ENCODE data around the gene SNX6. TPM values are rescaled to one million over a fixed set of nuclear protein-coding genes. Genes with fewer than 3 reads are reported as not detected.
"Not testable (repeated sequence)": the region's sequence is repeated elsewhere in the genome, so short reads cannot be mapped to it uniquely, and the experiment has no call there.

The SNX6 gene
- total RNA-seq, 2 experiments from 2014 or later = 78.3 to 81.8 TPM

DNA sequence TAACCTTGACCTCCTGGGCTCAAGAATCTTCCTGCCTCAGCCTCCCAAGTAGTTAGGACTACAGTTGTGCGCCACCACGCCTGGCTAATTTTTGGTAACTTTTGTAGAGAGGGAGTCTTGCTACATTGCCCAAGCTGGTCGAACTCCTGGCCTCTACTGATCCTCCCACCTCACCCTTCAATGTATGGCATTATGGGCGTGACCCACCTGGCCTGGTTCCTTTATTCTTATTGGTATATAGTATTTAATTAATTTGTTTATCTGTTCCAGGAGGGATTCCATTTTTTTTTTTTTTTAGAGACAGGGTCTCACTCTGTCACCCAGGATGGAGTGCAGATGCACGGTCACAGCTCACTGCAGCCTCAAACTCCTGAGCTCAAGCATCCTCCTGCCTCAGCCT is 49.6 kb downstream of the SNX6 start:
- POLR2A ChIA-PET = no interaction called here

DNA sequence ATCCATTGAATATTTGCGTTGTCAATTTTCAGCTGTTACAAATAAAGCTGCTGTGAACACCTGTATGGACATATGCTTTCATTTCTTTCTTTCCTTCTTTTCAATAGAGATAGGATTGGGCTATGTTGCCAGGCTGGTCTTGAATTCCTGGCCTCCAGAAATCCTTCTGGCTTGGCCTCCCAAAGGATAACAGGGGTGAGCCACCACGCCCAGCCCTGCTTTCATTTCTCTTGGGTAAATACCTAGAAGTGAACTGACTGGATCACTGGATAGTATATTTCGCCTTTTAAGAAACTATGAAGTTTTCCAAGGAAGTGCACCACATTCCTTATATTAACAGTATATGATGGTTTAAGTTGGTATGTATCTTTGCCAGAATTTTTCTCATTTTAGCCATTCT is 58.2 kb downstream of the SNX6 start:
- H3K27me3 Mint-ChIP-seq = no peaks in the 10 kb centered on the region
- no peak for ATAC-seq (ENCODE audit: low read depth)
- no peaks in the 10 kb centered on the region for H3K4me1 Mint-ChIP-seq
- no peaks in the 10 kb centered on the region for H3K9me3 Mint-ChIP-seq
- no peak overlapping the region for H3K27ac Mint-ChIP-seq
- POLR2A ChIA-PET = no interaction called here
- no peak for DNase-seq
- no peak overlapping the region for H3K4me3 Mint-ChIP-seq
- H3K36me3 Mint-ChIP-seq = peaks cover 17% of the 10 kb centered on the region

More for the DNA sequence above, 49.6 kb downstream of the SNX6 start:
- DNase-seq (no peak), ATAC-seq (ENCODE audit: low read depth) (no peak)
- peaks cover 1% of the 10 kb centered on the region for H3K4me1 Mint-ChIP-seq
- peaks cover 36% of the 10 kb centered on the region for H3K36me3 Mint-ChIP-seq
- no peak overlapping the region for H3K4me3 Mint-ChIP-seq
- H3K27me3 Mint-ChIP-seq = no peaks in the 10 kb centered on the region
- H3K27ac Mint-ChIP-seq = no peak overlapping the region
- no peaks in the 10 kb centered on the region for H3K9me3 Mint-ChIP-seq

DNA sequence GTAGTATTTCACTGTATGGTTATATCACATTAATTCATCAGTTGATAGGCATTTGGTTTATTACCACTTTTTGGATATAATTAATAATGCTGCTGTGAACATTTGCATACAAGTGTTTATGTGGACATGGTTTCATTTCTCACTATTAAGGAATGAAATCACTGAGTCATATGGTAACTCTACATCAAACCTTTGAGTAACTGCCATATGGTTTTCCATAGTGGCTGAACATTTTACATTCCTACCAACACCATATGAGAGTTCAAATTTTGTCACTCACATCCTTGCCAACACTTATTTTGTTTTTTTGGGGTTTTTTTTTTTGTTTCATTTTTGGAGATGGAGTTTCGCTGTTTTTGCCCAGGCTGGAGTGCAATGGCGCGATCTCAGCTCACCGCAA is 60.2 kb downstream of the SNX6 start:
- POLR2A ChIA-PET = no interaction called here
- Mint-ChIP-seq H3K9me3 (no peaks in the 10 kb centered on the region), H3K4me3 (no peak overlapping the region), H3K4me1 (no peaks in the 10 kb centered on the region), H3K27ac (no peak overlapping the region), H3K27me3 (no peaks in the 10 kb centered on the region), H3K36me3 (peaks cover 16% of the 10 kb centered on the region)
- DNase-seq (no peak), ATAC-seq (ENCODE audit: low read depth) (no peak)

DNA sequence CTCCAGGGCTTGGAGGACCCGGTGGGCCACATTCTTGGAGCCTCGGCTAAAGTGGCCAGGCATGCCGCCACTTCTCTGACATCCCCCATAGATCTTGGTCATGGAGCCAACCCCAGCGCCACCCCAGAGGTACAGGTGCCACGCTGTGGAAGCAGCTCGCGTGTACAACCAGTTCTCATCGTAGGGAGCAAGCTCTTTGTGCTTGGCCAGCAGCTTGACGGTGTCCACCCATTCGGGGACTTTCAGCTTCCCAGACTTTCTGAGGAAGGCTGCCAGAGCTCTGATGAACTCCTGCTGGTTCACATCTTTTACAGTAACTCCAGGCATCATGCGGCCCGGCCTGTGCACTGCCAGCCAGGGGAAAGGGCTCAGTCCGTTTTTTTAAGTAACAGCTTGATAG is 61.1 kb downstream of the SNX6 start:
- ATAC-seq (ENCODE audit: low read depth) (no peak), DNase-seq (no peak)
- Mint-ChIP-seq H3K4me1 (no peaks in the 10 kb centered on the region), H3K9me3 (no peaks in the 10 kb centered on the region), H3K36me3 (peaks cover 16% of the 10 kb centered on the region), H3K4me3 (no peak overlapping the region), H3K27ac (no peak overlapping the region), H3K27me3 (no peaks in the 10 kb centered on the region)
- POLR2A ChIA-PET = interaction anchor here (0.7 kb wide), 1 partner anchor 836 kb away, joined by 3 read pairs; no protein-coding TSS in a partner anchor

DNA sequence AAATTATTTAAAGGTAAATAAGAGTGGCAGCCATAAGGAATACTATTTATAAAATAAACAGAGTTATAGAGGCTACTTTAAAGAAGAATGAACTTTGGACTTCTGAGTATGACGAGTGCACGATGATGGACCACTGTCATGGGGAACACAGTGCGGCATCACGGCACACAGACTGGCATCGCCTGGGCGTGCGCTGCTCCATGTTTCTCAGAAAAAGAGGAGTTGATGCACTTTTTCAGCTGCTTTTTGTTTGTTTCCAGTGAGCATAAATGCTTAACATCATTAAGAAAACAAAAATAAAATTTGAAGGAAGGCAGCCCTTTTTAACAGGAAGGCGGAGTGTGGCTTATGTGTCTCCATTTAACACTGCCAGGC is 67.2 kb downstream of the SNX6 start:
- no peaks in the 10 kb centered on the region for H3K27me3 Mint-ChIP-seq
- no peak overlapping the region for H3K4me3 Mint-ChIP-seq
- peaks cover 7% of the 10 kb centered on the region for H3K36me3 Mint-ChIP-seq
- H3K9me3 Mint-ChIP-seq = no peaks in the 10 kb centered on the region
- no peak overlapping the region for H3K27ac Mint-ChIP-seq
- DNase-seq (no peak), ATAC-seq (ENCODE audit: low read depth) (no peak)
- POLR2A ChIA-PET = no interaction called here
- H3K4me1 Mint-ChIP-seq = no peaks in the 10 kb centered on the region

DNA sequence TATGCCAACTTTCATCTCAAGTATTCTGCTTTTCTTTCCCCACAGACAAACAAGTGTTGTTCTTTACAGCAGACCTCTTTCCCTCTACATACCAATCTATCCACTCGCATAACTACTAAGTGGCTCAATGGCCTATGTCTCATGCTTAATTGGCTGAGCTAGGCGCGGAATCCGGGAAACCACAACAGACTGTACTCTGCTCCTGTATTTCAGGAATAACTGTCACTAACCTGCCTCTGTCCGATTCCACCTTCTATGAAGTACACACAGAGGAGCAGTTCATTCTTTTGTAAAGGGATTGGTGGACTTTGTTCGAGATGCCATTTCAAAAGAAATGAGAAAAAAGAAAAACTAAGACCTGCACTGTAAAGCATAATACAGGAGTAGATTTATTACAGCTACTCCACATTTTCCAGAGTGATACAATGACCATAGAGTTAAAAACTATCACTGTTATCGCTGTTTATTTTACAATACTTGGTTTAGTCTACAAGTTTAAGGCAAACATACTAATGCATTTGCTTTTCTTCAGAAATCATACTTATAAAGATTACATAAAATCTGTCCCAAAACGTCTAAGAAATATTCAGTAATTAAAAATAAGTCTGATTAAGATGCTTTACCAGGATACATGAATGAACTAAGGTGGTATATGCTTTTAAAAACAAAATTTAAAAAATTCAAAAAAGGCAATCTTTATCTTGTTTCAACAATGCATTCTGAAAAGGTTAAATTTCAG is 67.7 kb downstream of the SNX6 start:
- H3K27me3 Mint-ChIP-seq; H3K4me3 Mint-ChIP-seq; DNase-seq; H3K27ac Mint-ChIP-seq; POLR2A ChIA-PET; H3K9me3 Mint-ChIP-seq; H3K36me3 Mint-ChIP-seq; H3K4me1 Mint-ChIP-seq; ATAC-seq (ENCODE audit: low read depth): not testable (repeated sequence)

DNA sequence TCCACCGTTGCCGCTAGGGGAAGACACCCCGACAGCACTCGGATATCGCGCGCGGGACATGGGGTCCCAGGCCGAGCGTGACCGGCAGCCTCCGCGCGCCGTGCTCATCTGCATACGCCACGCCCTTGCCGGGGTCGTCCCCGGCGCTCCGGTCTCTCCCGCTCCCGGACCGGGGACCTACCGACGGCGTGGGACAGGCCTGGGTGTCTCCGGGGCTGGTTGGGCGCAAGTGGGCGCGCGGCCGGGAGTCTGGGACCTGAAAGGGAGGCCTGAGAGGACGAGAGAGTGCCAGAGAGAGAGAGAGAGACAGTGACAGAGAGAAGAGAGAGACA is 73.5 kb downstream of the SNX6 start:
- H3K27ac Mint-ChIP-seq, H3K4me3 Mint-ChIP-seq, H3K4me1 Mint-ChIP-seq, POLR2A ChIA-PET, DNase-seq, H3K27me3 Mint-ChIP-seq, H3K36me3 Mint-ChIP-seq, H3K9me3 Mint-ChIP-seq: not testable (repeated sequence)
- peak; percentile 63 for ATAC-seq (ENCODE audit: low read depth)

DNA sequence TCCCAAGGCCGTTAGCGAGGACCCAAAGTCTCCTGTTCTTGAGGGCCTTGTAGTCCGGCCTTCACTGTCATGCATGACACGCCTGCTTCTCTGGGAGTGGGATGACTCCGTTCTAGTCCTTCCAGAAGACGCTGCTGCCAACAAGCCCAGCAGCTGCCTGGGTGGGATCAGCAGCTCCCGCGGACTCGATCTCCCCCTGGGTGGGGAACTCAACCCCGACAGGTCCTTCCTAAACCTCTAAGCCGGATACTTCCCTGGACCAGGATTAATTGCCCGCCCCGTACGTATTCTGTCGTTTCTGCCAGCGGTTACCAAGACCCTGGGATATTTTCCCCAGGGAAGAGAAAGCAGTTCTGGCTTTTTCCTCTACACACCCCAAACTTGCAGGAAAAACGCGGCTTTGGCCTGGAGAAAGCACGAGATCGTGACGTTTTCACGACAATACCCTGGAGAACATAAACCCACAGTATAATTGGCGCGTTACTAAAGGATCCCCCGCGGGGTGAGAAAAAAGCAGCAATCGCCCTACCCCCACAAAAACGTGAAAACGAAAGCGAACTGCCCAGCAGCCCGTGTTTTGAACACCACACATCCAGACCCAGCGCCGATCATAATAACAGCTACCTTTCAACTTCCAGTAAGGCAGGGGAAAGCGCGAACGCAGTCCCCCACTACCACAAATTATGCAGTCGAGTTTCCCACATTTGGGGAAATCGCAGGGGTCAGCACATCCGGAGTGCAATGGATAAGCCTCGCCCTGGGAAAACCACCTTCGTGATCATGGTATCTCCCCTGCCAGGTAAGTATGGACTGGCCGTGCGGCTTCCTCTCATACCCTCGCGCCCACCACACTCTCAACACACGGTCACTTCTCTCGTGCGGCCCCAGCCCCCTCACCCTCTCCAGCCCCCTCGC is 74.1 kb downstream of the SNX6 start:
- POLR2A ChIA-PET, H3K27me3 Mint-ChIP-seq, H3K27ac Mint-ChIP-seq, H3K36me3 Mint-ChIP-seq, DNase-seq, H3K4me3 Mint-ChIP-seq, H3K4me1 Mint-ChIP-seq, H3K9me3 Mint-ChIP-seq: not testable (repeated sequence)
- ATAC-seq (ENCODE audit: low read depth) = peak; percentile 81

DNA sequence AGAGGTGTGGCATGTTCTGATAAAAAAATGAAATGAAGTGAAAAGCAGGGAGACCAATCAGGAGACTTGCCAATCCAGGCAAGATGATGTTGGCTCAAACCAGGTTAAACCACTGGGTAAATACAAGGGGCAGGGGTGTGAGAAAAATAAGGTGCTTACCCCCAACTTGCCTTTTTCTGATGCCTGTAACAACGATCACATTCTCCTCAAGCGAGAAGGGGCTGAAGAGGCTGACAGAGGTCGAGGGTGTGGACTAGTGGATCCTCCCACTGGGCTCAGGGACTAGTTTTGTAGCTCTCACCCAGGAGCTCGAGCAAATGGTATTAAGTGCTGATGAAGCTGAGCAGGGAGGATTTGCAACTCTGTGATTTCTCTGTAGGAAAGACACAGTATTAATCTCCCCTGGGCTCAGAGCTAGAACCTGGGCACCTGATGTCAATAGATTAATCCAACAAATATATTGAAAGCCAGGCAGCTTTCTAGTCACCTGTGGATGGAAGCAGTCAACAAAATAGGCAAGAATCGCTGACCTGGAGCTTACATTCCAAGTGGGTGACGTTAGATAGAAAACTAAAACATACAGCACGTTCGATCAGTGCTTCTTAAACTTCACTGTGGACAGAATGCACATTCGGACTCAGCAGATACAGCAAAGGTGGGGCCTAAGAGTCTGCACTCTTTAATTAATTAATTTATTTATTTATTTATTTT is 75.3 kb downstream of the SNX6 start:
- Mint-ChIP-seq H3K27ac (peak overlapping the region; percentile 46), H3K4me3 (peak overlapping the region; percentile 55), H3K36me3 (no peaks in the 10 kb centered on the region), H3K4me1 (peaks cover 4% of the 10 kb centered on the region), H3K9me3 (no peaks in the 10 kb centered on the region), H3K27me3 (no peaks in the 10 kb centered on the region)
- POLR2A ChIA-PET = interaction anchor here (0.6 to 1.2 kb wide), 4 partner anchors 14 to 376 kb away, joined by 3 to 5 read pairs (median 4); no protein-coding TSS in a partner anchor
- no peak for DNase-seq
- ATAC-seq (ENCODE audit: low read depth) = no peak

DNA sequence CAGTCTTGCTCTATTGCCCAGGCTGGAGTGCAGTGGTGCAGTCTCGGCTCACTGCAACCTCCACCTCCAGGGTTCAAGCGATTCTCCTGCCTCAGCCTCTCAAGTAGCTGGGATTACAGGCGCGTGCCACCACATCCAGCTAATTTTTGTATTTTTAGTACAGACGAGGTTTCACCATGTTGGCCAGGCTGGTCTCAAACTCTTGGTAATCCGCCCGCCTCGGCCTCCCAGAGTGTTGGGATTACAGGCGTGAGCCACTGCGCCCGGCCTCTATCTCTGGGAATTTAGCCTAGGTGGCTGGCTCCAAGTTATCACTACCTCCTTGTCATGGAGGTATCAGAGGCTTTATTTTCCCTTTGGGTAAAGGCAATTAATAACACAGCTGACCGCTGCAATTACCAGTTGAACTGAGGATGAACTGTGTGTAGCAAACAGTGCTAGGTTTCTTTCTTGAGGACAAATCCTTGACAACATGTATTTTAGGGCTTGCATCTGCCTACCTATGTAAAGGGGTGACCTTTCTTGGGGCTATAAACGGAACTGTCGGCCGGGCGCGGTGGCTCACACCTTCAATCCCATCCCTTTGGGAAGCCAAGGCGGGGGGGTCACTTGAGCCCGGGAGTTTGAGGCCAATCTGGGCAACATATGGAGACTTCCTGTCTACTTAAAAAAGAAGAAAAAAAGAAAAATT is 80.5 kb downstream of the SNX6 start:
- H3K27me3 Mint-ChIP-seq; H3K36me3 Mint-ChIP-seq; H3K4me1 Mint-ChIP-seq; H3K9me3 Mint-ChIP-seq; H3K4me3 Mint-ChIP-seq; ATAC-seq (ENCODE audit: low read depth); H3K27ac Mint-ChIP-seq; DNase-seq: not testable (repeated sequence)
- POLR2A ChIA-PET = interaction anchor here (0.5 kb wide), 1 partner anchor 41 kb away, joined by 3 read pairs; no protein-coding TSS in a partner anchor

DNA sequence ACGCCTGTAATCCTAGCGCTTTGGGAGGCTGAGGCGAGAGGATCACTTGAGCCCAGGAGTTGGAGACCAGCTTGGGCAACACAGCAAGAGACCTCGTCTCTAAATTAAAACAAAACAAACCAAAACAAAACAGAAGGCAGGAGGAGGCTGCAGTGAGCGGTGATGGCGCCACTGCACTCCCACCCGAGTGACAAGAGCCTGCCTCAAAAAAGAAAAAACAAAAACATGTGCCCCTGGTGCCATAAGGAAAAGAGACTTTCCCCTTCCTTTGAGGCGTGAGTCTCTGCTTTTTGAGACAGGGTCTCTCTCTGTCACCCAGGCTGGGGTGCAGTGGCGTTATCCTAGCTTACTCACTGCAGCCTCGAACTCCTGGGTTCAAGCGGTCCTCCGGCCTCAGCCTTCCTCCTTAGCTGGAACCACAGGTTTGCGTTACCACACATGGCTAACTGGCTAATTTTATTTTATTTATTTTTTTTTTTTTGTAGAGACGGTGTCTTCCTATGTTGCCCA is 81.4 kb downstream of the SNX6 start:
- Mint-ChIP-seq H3K4me3 (no peak overlapping the region), H3K36me3 (no peaks in the 10 kb centered on the region), H3K9me3 (no peaks in the 10 kb centered on the region), H3K27me3 (no peaks in the 10 kb centered on the region), H3K27ac (no peak overlapping the region), H3K4me1 (peaks cover 2% of the 10 kb centered on the region)
- no peak for ATAC-seq (ENCODE audit: low read depth)
- POLR2A ChIA-PET = interaction anchor here (0.8 kb wide), 1 partner anchor 17 kb away, joined by 4 read pairs; no protein-coding TSS in a partner anchor
- DNase-seq = no peak

DNA sequence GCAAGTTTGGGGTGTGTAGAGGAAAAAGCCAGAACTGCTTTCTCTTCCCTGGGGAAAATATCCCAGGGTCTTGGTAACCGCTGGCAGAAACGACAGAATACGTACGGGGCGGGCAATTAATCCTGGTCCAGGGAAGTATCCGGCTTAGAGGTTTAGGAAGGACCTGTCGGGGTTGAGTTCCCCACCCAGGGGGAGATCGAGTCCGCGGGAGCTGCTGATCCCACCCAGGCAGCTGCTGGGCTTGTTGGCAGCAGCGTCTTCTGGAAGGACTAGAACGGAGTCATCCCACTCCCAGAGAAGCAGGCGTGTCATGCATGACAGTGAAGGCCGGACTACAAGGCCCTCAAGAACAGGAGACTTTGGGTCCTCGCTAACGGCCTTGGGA is 82.8 kb downstream of the SNX6 start:
- DNase-seq, H3K9me3 Mint-ChIP-seq, POLR2A ChIA-PET, H3K36me3 Mint-ChIP-seq, H3K4me3 Mint-ChIP-seq, H3K27me3 Mint-ChIP-seq, H3K4me1 Mint-ChIP-seq, H3K27ac Mint-ChIP-seq: not testable (repeated sequence)
- ATAC-seq (ENCODE audit: low read depth) = peak; percentile 38

All from activated naive CD8-positive, alpha-beta T cell treated with anti-CD3 and anti-CD28 coated beads, Interleukin-2, amount 10 ng/mL, durations not matched to agents 7 days and 5 days (primary cell).